Stimulated activated naive CD8-positive, alpha-beta T cell treated with anti-CD3 and anti-CD28 coated beads, Interleukin-15, Interleukin-2, amounts not matched to agents 100 ng/mL and 50 ng/mL, for 24 hours (primary cell): ENCODE measurements around the gene FAM171A1.

ENCODE experiments used
- H3K27ac Mint-ChIP-seq: one replicate; pipeline ENCODE4 v1.8.0; 2021; ENCODE audit warnings: mild to moderate bottlenecking, mixed read lengths
- H3K27me3 Mint-ChIP-seq: one replicate; pipeline ENCODE4 v1.8.0; 2021; ENCODE audit warnings: mixed read lengths
- H3K36me3 Mint-ChIP-seq: one replicate; pipeline ENCODE4 v1.8.0; 2021; ENCODE audit warnings: low read depth, mixed read lengths
- H3K4me1 Mint-ChIP-seq: one replicate; pipeline ENCODE4 v1.8.0; 2021; ENCODE audit warnings: low read depth, mixed read lengths
- H3K4me3 Mint-ChIP-seq: one replicate; pipeline ENCODE4 v1.8.0; 2021; ENCODE audit warnings: mild to moderate bottlenecking, mixed read lengths
- H3K9me3 Mint-ChIP-seq: one replicate; pipeline ENCODE4 v1.8.0; 2021; ENCODE audit warnings: mixed read lengths

The FAM171A1 gene

DNA sequence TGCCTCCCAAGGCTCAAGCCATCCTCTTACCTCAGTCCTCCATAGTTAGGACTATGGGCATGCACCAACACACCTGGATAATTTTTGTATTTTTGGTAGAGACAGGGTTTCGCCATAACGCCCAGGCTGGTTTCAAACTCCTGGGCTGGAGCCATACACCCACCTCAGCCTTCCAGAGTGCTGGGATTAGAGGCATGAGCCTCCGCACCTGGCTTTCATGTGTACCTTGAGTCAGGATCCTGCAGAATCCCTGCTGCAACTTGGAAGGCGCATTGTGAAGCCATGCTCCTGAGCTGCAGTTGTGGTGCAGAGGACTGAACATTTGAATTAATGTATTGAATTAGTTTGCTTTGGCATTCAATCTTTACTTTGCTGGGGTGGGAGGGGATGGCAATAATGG is 173.2 kb downstream of the FAM171A1 start:
- Mint-ChIP-seq H3K4me3 (no peak overlapping the region), H3K27me3 (no peaks in the 10 kb centered on the region), H3K27ac (no peak overlapping the region), H3K4me1 (peaks cover 54% of the 10 kb centered on the region), H3K9me3 (no peaks in the 10 kb centered on the region), H3K36me3 (no peaks in the 10 kb centered on the region)

DNA sequence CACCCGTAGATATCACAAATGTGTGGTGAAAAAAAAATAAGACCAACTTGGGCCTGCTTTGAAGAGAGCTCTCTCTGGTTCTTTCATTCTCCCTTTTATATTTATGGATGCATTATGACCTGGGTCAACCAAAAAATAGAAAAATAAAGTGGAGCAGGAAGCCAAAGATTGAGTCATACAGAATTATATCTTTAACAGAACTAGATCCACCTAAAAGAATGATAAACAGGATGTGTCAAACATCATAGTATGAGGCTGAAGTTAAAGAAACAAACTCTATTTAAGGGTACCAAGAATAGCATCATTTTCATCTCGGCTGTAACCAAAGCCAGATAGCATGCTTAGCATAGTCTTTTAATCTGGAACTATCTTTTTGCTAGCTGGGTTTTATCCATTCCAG is 173.8 kb downstream of the FAM171A1 start:
- Mint-ChIP-seq H3K36me3 (no peaks in the 10 kb centered on the region), H3K4me1 (peaks cover 48% of the 10 kb centered on the region), H3K4me3 (no peak overlapping the region), H3K9me3 (no peaks in the 10 kb centered on the region), H3K27me3 (no peaks in the 10 kb centered on the region), H3K27ac (peak overlapping the region; percentile 53)

DNA sequence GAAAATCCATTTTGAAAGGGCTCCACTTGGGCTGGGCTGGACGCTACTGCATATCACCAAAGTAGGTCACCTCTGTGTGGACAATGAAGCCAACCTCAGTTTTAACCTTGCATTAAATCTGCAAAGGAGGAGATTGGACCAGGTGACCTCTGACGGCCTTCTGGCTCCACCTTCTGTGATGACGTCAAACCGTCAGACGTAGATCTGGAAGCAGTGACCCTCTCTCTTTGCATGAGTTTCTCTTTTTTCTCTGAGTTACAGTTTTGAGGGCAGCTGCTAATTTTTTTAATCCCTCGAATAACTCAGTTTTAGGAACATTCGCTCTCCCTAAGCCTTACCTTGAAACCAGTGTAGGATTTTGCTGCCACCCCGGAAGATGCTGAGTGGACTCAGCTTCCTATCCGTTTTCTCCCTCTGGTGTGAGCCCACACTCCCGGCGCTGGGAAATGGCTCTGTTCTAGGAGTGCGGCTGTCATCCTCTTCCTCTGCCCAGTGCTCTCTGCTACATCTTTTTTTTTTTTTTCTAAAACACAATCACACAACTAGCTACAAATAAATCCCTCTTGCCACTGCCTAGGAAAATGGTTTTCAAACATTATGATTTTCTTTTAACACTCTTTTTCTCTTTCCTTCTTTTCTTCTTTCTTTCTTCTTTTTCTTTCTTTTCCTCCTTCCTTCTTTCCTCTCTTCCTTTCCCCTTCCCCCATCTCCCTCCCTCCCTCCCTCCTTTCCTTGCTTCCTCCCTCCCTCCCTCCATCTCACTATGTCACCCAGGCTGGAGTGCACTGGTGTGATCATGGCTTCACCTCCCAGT is 174.9 kb downstream of the FAM171A1 start:
- H3K4me1 Mint-ChIP-seq, result peaks cover 41% of the 10 kb centered on the region

GRCh38 chr10:15189133-15189885 is 181.8 kb downstream of the FAM171A1 start:
- no peaks in the 10 kb centered on the region for H3K27me3 Mint-ChIP-seq
- no peaks in the 10 kb centered on the region for H3K36me3 Mint-ChIP-seq
- H3K4me1 Mint-ChIP-seq, result peaks cover 40% of the 10 kb centered on the region
- H3K9me3 Mint-ChIP-seq, result no peaks in the 10 kb centered on the region
- H3K4me3 Mint-ChIP-seq, result no peak overlapping the region
- peak overlapping the region; percentile 64 for H3K27ac Mint-ChIP-seq

More for the DNA sequence above, 174.9 kb downstream of the FAM171A1 start:
- Mint-ChIP-seq H3K36me3 (no peaks in the 10 kb centered on the region), H3K27me3 (no peaks in the 10 kb centered on the region), H3K27ac (peak overlapping the region; percentile 47), H3K9me3 (no peaks in the 10 kb centered on the region), H3K4me3 (peak overlapping the region; percentile 40)

- Mint-ChIP-seq H3K4me1 (peaks cover 42% of the 10 kb centered on the region), H3K4me3 (peak overlapping the region; percentile 35), H3K27ac (peak overlapping the region; percentile 64)
Measured at GRCh38 chr10:15188603-15189002, 182.5 kb downstream of the FAM171A1 start.

GRCh38 chr10:15183689-15184481 is 187.2 kb downstream of the FAM171A1 start:
- H3K27ac Mint-ChIP-seq, result no peak overlapping the region
- H3K27me3 Mint-ChIP-seq, result no peaks in the 10 kb centered on the region
- H3K9me3 Mint-ChIP-seq, result no peaks in the 10 kb centered on the region
- H3K4me3 Mint-ChIP-seq, result no peak overlapping the region
- H3K36me3 Mint-ChIP-seq, result no peaks in the 10 kb centered on the region
- H3K4me1 Mint-ChIP-seq, result peaks cover 36% of the 10 kb centered on the region

More at GRCh38 chr10:15188603-15189002, 182.5 kb downstream of the FAM171A1 start:
- no peaks in the 10 kb centered on the region for H3K36me3 Mint-ChIP-seq
- H3K9me3 Mint-ChIP-seq, result no peaks in the 10 kb centered on the region
- no peaks in the 10 kb centered on the region for H3K27me3 Mint-ChIP-seq

GRCh38 chr10:15182540-15183207 is 188.4 kb downstream of the FAM171A1 start:
- H3K27me3 Mint-ChIP-seq, result no peaks in the 10 kb centered on the region
- no peak overlapping the region for H3K27ac Mint-ChIP-seq
- no peaks in the 10 kb centered on the region for H3K9me3 Mint-ChIP-seq
- peaks cover 27% of the 10 kb centered on the region for H3K4me1 Mint-ChIP-seq
- H3K36me3 Mint-ChIP-seq, result no peaks in the 10 kb centered on the region
- H3K4me3 Mint-ChIP-seq, result no peak overlapping the region

GRCh38 chr10:15181576-15182156 is 189.4 kb downstream of the FAM171A1 start:
- H3K27me3 Mint-ChIP-seq, result no peaks in the 10 kb centered on the region
- no peaks in the 10 kb centered on the region for H3K9me3 Mint-ChIP-seq
- H3K4me1 Mint-ChIP-seq, result peaks cover 23% of the 10 kb centered on the region

DNA sequence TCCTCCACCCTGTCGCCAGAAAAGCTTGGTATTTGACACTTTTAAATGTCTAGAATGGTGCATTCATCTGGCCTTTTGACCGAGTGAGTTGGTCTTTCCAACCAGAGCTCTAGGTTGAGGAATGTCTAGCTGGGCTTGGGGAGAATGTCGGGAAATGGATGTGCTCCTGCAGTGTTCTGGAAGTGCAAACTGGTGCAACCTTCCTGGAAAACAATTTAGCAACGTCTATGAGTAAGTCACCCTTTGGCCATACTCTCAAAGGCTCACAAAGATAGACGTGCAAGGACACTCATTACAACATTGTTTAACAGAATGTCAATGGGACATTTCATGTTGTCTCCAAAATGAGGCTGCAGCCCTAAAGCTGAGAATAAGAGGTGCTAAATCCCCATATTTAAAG is 190.4 kb downstream of the FAM171A1 start:
- H3K36me3 Mint-ChIP-seq, result no peaks in the 10 kb centered on the region
- H3K27me3 Mint-ChIP-seq, result no peaks in the 10 kb centered on the region
- no peaks in the 10 kb centered on the region for H3K9me3 Mint-ChIP-seq
- no peak overlapping the region for H3K4me3 Mint-ChIP-seq
- H3K27ac Mint-ChIP-seq, result no peak overlapping the region
- H3K4me1 Mint-ChIP-seq, result peaks cover 14% of the 10 kb centered on the region

More at GRCh38 chr10:15181576-15182156, 189.4 kb downstream of the FAM171A1 start:
- peak overlapping the region; percentile 6 for H3K27ac Mint-ChIP-seq
- H3K4me3 Mint-ChIP-seq, result no peak overlapping the region
- no peaks in the 10 kb centered on the region for H3K36me3 Mint-ChIP-seq

DNA sequence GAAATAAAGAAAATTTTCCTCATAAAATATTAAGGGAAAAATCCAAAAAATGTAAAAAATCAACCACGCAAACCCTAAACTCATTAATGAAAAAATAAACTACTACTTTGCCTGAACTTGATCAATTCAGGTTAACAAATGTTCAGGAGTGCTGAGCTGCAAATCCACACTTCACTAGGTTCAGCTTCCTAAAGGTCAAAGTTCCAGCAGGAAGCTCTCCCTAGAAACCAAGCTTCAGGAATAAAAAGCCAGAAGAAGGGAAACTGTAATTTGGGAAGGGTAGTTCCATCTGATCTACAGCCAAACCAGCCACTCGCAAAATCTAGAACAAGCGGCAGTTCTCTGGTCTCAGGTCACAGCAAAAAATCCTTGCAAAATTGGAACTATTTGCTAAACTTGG is 194.8 kb downstream of the FAM171A1 start:
- Mint-ChIP-seq H3K9me3 (no peaks in the 10 kb centered on the region), H3K27ac (no peak overlapping the region), H3K4me3 (no peak overlapping the region), H3K27me3 (no peaks in the 10 kb centered on the region), H3K36me3 (no peaks in the 10 kb centered on the region), H3K4me1 (peaks cover 7% of the 10 kb centered on the region)

DNA sequence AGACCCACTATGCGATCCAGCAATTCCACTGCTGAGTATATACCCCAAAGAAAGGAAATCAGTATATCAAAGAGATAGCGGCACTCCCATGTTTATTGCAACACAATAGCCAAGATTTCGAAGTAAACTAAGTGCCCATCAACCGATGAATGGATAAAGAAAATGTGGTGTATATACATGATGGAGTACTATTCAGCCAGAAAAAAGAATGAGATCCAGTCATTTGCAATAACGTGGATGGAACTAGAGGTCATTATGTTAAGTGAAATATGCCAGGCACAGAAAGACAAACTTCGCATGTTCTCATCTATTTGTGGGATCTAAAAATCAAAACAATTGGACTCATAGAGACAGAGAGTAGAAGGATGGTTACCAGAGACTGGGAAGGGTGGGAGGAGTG is 195.5 kb downstream of the FAM171A1 start:
- peaks cover 14% of the 10 kb centered on the region for H3K4me1 Mint-ChIP-seq
- no peak overlapping the region for H3K4me3 Mint-ChIP-seq
- H3K27me3 Mint-ChIP-seq, result no peaks in the 10 kb centered on the region
- H3K9me3 Mint-ChIP-seq, result no peaks in the 10 kb centered on the region
- no peak overlapping the region for H3K27ac Mint-ChIP-seq
- no peaks in the 10 kb centered on the region for H3K36me3 Mint-ChIP-seq

DNA sequence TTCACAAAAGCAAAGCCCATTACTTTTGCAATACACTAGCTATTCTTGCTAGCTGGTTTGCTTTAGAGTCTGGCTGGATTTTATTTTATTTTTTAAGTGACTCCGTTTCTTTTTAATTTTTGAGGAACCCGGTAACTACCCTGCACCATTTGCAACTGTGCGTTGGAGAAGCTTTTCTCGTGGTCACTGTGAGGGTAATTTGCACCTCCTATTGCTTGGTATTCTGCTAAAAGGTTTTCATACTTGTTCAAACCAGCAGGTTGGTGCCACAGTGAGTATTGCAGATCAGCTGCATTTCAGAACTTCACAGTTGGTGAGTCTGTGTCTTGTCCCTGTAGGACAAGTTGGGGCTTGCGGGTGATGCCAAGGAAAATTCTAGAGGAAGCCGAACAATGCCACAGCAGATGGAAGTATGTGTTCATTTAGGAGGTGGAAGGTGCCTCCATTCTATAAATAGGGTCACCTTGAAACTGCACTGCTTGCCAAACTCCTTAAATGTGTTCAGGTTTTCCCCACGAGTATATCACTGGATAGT is 198.7 kb downstream of the FAM171A1 start:
- Mint-ChIP-seq H3K4me1 (peaks cover 34% of the 10 kb centered on the region), H3K4me3 (no peak overlapping the region), H3K36me3 (no peaks in the 10 kb centered on the region), H3K27me3 (no peaks in the 10 kb centered on the region), H3K9me3 (no peaks in the 10 kb centered on the region), H3K27ac (no peak overlapping the region)

GRCh38 chr10:15169555-15170401 is 201.3 kb downstream of the FAM171A1 start:
- H3K4me3 Mint-ChIP-seq, result peak overlapping the region; percentile 79
- peak overlapping the region; percentile 49 for H3K27ac Mint-ChIP-seq
- no peaks in the 10 kb centered on the region for H3K9me3 Mint-ChIP-seq
- no peaks in the 10 kb centered on the region for H3K27me3 Mint-ChIP-seq
- peaks cover 47% of the 10 kb centered on the region for H3K4me1 Mint-ChIP-seq
- H3K36me3 Mint-ChIP-seq, result no peaks in the 10 kb centered on the region
